ENCODE measurements around the gene TXK.
"Not testable (repeated sequence)": the region's sequence is repeated elsewhere in the genome, so short reads cannot be mapped to it uniquely, and the experiment has no call there.

The TXK gene

DNA sequence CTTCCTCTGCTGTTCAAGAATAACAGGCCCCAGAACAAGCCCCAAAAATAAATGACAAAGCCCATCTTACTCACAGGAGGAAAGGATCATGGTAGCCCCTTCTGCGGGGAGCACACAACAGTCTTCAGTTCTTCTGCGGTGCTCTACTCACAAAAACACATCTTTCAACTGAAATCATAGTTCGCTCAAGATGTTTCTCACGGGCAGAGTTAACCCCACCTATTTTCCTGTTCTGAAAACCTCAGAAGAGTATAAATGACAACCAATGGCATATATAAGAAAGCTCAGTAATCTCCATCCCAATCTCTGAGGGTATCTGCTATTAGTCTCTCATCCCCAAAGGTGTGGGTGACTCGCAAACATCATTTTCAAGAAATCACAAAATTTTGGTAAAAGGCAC is at the start of gene TXK:
Gene TXK, minus strand, starts transcription at position 170 of the 400 bp plus-strand sequence. Its CDS starts 80 bp downstream, at position 90.
- DNase-seq (ENCODE audit: low read depth): no peak

DNA sequence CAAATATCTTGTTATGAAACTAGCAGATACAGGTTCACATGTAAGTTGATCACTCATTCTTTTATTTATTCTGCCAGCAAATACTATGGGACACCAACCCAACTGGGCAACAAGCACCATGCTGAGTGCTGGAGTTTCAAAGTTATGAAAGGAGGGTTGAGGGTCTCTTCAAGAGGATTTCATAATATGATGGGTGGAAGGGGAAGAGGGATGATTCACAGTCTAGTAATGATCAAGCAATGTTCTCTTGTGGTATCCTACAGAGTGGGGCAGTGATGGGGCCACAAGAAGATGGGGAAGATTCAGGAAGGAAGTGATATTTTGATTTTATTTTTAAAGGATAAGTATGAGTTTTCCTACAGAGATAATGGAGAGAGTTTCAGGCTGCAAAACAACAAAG is 46.2 kb upstream of the TXK start:
- DNase-seq (ENCODE audit: low read depth): no peak

- no peak for DNase-seq (ENCODE audit: low read depth)
These were observed 44.9 kb upstream of the TXK start for GRCh38 chr4:48178931-48179330.

DNA sequence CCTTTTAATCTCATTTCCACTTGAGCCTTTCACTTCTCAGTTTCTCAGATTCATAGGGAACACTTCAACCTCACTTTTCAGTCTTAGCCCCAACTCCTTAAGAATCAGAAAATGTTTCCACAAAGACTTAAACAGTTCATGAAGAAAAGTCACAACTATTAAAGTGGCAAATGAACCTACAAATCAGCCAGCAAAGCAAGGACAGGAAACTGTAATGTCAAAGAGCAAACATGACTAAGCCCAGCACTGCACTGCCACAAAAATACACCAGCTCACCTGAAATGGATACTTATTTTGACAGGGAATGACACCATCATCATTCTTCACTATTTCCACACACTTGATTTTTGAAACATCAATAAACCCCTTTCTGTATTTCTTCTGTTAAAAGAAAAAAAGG is 41.8 kb upstream of the TXK start:
- DNase-seq (ENCODE audit: low read depth): no peak

DNA sequence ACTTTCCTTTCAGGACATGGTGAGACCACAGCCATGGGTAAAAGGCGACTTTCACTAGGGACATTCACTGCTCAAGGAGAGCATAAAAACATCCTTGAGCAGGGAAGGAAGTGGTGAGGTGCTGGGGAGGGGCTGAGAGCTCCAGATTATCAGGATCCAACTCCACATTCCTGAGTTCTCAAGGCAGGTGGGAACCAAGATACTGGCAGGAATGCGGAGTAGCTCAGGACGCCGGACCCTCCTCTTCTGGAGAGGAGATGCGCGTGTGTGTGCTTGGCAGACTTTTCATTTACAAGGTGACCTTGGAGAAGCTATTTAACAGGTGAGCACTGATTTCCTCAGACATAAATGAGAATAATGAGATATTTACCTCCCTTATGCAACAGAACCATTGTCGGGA is 41.3 kb upstream of the TXK start:
- no peak for DNase-seq (ENCODE audit: low read depth)

DNA sequence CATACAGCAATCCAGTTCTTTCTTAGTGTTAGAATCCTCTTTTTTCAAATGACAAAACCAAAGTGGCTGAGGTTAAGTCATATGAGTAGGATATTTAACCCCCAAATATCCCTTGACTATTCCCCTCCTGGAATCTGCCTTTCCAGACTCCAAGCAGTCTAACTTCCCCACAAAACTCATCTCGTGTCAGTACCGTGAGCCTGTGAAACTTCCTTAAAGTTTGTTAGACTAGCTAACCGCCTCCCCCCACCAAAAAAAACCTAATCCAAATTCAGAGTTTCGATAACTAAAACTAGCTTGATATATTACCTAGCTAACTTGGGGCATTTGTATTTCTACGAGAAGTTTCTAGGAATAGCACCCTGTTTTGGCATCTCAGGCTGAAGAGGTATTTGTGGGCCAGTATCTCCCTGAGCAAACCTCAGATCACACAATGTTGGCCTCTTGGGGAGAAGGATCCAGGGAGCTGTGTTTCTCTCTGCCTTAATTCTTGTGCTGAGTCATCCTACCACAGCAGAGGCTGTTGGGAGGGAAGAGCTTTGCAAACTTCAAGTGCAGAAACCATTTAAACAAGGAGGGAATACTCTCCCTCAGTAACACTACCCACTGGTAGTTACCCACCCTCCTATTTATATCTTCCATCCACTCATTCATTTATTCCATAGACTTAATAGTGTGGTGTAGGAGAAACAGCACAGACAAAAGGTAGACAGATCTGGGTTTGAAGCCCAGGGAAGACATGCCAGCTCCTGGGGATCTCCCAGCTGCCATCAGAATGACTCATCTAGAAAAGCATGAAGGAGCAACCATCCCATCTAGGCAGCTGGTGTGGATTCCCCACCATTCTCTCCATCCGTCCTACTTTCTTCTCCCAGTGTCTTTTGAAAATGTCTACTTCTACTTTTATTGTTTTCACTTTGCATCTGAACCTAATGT is 39.3 kb upstream of the TXK start:
- DNase-seq (ENCODE audit: low read depth): no peak

GRCh38 chr4:48172651-48173050 is 38.6 kb upstream of the TXK start:
- DNase-seq (ENCODE audit: low read depth): no peak

- no peak for DNase-seq (ENCODE audit: low read depth)
These were observed 35.6 kb upstream of the TXK start for GRCh38 chr4:48169636-48170035.

DNA sequence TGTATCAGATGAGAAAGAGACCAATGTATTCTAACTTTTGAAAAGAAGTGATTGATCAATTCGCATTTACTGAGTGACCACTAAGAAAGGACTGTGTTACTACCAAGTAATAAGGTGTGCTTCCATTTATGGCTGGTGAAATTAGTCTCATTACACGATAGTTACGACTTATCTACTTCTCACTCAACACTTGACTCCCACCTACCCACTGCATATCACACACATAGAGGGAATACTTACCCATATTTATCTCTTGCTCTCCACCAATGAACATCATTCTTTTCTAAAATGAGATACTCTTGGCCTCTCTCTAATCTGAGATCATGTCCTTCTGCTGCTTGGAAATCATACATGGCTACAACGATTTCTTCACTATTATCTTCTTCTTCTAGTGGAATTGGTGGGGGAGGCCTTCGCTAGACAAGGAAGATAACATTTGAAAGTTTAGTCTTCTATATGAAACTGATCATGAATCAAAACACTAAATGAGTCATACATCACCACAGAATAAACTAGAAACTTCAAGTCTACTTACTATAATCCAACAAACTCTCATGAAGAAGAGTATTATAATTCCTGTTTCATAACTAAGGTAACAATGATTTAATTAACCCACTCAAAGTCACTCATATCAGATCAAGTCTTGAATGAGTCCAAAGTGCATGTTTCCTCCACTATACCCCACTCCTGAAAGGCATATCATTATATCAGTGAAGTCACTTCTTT is 33.7 kb upstream of the TXK start:
- no peak for DNase-seq (ENCODE audit: low read depth)

- not testable (repeated sequence) for DNase-seq (ENCODE audit: low read depth)
These were observed 30.5 kb upstream of the TXK start for GRCh38 chr4:48164561-48164960.

DNA sequence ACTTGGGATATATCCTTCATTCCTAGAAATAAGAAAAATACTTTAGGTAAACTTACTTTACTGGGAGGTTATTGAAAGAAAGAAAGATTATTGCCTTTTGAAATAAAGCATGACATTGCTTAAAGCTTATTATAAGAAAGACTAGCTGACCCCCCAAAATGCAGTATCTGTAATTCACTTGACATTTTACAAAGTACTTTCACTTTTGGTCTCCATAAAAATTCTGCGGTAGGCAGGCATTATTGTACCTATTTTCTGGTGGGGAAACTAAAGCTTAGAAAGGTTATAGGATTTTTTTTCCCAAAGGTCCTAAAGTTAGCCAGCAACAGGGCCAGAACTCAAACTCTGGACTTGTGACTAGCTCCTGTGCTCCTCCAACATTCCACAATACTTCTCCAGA is 29.7 kb upstream of the TXK start:
- no peak for DNase-seq (ENCODE audit: low read depth)

GRCh38 chr4:48162162-48162561 is 28.1 kb upstream of the TXK start:
- DNase-seq (ENCODE audit: low read depth): no peak

- DNase-seq (ENCODE audit: low read depth): no peak
These were observed 23.2 kb upstream of the TXK start for GRCh38 chr4:48157271-48157670.

DNA sequence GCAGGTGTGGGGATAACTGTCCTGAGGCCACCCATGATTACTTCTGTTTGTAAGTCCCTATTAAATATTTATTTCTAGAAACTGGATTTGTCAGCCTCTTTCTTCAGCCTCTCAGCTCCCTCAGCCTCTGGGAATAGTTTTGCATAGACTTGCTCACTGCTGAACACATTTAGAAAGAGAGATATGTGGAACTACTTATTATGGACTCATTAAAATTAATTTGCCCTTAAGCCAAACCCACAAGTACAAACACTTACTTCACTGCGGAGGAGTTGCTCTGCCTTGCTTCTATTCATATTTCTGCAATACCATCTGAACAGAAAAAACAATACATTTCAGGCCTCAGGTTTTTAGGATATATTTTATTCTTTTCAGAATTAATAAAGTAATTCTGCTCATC is 22.4 kb upstream of the TXK start:
- no peak for DNase-seq (ENCODE audit: low read depth)

- no peak for DNase-seq (ENCODE audit: low read depth)
These were observed 19.9 kb upstream of the TXK start for GRCh38 chr4:48153791-48154550.

GRCh38 chr4:48152259-48152658 is 18.2 kb upstream of the TXK start:
- DNase-seq (ENCODE audit: low read depth): no peak

DNA sequence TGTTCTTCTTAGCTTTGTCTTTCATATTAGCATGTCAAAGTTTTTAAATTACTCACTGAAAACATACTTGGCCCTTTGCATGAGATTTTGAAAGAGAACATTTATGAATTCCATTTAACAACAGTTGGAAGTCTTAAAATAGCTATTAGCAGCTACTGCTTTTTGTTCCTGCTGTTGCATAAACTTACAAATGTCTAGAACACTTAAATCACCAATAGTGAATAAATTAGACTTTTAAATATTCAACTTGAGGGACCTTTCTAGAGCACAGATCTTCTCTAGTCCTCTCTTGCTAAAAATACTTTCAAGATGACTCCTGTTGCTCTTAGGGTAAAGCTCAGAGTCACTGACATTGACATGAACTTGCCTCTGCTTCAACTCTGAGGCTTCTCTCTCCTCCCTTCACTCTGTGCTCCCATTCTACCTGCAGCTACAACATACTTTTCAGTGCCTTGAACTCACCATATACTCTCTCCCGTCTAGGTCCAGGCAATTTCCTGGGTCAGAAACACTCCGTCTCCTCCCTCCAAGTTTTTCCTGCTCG is 15.8 kb upstream of the TXK start:
- DNase-seq (ENCODE audit: low read depth): no peak

DNA sequence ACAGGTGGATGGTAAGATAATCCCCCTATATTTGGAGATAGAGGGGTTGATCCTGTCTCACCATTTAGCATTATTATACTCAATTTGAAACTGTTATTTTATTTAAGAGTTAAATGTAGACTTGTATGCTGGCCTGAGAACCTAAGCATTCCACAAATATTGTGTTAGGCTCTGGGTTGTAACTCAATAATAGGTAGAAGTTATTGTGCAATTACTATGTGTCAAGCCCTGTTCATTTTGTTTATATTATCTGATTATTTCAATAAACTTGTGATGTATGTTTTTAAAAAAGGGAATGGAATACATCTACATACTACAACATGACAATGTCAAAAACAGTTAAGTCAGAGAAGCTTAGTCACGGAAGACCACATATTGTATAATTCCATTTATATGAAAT is 13.6 kb upstream of the TXK start:
- DNase-seq (ENCODE audit: low read depth): no peak

DNA sequence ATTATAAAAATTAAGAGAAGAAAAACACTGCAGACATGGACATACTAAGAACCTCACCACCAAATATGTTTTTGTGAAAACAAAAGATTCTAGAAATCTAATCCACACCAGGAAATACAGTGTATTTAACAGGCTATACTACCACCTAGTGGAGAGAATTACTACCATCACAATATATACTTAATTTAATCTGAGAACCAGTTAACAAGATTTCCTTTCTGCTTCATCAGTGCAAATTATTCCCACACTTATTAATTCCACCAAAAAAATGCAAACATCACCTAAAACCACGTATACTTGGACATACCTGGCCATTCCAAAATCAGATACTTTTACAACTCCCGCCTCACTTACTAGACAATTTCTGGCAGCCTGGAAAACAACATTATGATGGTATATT is 7.0 kb upstream of the TXK start:
- DNase-seq (ENCODE audit: low read depth): no peak

GRCh38 chr4:48139691-48140090 is 5.6 kb upstream of the TXK start:
- no peak for DNase-seq (ENCODE audit: low read depth)

DNA sequence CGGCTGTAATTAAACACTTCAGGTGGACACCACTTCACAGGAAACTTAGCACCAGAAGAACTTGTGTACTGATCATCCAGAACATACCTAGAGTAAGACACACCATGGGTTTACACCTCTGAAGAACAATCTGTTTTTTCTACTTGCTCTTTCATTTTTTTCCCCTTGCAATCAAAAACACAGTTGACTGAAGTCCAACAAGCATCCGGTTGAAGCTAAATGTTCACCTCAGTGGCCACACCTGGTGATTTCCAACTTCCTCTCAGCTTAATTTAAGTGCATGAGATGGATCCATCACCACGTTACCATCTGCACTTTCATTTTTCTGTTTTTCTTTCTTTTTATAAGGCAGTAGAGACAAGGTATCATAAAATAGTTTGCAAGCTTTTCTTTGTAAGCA is 4.9 kb upstream of the TXK start:
- DNase-seq (ENCODE audit: low read depth): no peak

DNA sequence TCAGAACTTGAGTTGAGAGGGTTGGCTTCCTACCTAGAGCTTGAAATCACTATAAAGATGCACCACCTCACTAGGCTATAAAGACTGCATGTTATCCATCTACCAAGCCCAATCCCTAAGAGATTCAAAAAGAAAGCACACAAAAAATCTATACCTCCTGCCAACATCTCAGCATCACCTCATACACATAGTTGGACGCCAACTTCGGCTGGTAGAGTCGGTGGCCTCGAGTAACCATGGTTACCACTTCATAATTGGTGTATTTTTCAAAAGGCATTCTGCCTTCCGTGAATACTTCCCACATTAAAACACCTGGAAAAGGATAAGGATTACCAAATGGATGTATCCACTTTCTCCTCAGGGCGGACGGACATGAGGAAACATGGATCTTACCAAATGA is 4.5 kb upstream of the TXK start:
- DNase-seq (ENCODE audit: low read depth): no peak

Measured in activated T-cell treated with anti-CD3 and anti-CD28 coated beads for 48 hours (primary cell).